GM12891 (cell line): ENCODE measurements around the gene CCT5.

Experiments
- POLR2A ChIP-seq: IDR thresholded peaks from 2 replicates; pipeline ENCODE4 v1.6.1; 2011; ENCODE audit warnings: low read depth, low read length, control low read depth
- POLR2AphosphoS5 ChIP-seq: IDR thresholded peaks from 2 replicates; pipeline ENCODE4 v1.6.1; 2011; ENCODE audit warnings: low read depth, low read length, control low read depth
- SPI1 ChIP-seq: IDR thresholded peaks from 2 replicates; pipeline ENCODE4 v1.6.1; 2011; ENCODE audit warnings: low read depth, low read length, control low read depth
- TAF1 ChIP-seq: IDR thresholded peaks from 2 replicates; pipeline ENCODE4 v1.6.1; 2011; ENCODE audit warnings: low read depth, low read length, control low read depth

- TF ChIP-seq POLR2A = no peak
- no peak for TF ChIP-seq POLR2AphosphoS5
- no peak for TF ChIP-seq TAF1
- no peak for TF ChIP-seq SPI1
These were observed 14.5 kb downstream of the CCT5 start for GRCh38 chr5:10264604-10265003.
